ENCODE data around the gene TM4SF4.
"Not testable (repeated sequence)": the region's sequence is repeated elsewhere in the genome, so short reads cannot be mapped to it uniquely, and the experiment has no call there.

The TM4SF4 gene, protein sequence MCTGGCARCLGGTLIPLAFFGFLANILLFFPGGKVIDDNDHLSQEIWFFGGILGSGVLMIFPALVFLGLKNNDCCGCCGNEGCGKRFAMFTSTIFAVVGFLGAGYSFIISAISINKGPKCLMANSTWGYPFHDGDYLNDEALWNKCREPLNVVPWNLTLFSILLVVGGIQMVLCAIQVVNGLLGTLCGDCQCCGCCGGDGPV

DNA sequence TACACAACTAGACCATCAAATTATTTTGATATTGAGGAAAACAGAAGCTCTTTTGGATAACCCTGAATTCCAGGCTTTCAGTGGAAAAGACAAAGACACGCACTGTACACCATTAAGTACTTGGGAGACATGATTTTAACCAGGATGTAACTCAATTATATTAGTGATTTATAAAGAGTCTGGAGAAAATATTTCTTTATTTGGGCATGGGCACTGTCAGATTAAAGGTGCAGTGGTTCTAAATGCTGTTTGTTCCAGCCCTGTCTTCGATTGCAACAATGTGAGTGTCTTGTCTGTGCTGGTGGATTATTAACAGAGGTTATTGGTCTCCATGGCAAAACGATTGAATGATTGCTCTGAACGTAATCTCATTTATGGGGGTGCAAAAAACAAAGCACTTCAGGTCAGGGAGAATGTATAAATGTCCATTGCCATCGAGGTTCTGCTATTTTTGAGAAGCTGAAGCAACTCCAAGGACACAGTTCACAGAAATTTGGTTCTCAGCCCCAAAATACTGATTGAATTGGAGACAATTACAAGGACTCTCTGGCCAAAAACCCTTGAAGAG is at the start of gene TM4SF4:
TM4SF4 (plus strand) TSS at position 448 of the 568 bp plus-strand sequence. CDS start 181 bp downstream, outside the sequence.
- DNase-seq = no peak

DNA sequence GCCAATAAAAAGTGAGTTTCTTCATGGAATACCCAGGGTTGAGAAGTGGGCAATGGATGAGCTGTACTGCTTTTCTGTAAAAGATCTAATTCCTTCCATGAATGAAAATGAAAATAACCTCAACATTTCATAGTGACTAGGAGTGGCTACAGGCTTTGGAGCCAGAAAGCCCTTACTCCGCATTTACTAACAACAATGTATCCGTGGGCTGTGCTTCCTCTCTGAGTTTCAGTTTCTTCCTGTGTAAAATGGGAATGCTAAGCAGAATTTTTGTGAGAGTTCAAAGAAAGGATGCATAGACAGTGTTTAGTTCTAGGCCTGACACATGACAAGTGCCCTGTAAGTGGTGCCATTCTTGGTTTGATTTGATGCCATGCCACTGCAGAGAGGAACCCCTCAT is 49.6 kb upstream of the TM4SF4 start:
- DNase-seq = peak; percentile 7

DNA sequence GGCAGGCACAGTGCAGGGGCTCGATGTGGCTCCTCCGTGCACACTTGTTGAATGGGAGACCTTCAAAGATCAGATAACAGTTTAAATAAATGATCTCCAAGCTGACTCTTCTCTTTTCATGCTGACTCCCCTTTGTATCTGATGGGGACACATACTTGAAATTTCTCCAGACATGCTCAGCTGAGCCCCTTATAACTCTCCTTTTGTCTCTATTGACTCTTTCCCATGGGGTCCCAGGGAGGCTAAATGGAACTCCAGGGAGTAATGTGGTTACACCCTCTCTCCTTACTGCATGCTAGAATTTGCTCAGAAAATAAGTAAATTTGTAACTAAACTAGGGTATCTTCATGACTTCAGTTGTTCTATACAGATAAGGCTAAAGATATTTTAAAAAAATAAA is 48.2 kb upstream of the TM4SF4 start:
- no peak for DNase-seq

DNA sequence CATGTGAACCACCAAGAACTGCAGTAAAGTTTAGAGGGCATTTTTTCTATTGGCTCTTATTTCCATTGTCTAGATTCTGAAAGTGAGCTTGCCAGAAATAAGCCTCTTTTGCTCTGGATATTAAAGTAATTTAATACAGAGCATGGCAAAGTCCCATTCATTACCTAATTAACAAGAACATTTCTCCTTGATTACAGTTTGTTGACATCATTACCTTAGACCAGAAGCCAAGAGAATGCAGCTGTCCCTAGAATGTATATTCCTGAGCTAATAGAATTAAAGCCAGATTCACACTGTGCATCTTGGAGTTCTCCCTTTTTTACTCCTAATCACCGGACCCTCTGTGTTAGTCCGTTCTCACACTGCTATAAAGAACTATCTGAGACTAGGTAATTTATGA is 46.4 kb upstream of the TM4SF4 start:
- no peak for DNase-seq

DNA sequence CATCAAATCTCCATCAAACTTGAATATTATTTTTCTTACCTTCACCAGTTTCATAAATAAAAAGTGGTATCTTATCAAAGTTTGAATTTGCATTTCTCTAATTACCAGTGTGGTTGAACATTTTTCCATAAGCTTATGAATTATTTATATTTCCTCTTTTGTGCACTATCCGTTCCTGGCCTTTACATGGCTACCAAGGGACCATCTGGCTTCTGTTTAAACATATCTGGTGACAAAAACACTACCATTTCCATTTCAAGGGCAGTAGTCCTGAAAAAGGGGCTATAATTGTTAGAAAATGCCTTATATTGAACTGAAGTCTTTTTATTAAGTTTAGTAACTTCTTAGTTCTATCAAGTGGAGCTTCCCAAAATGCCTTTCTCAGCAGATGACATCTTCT is 44.3 kb upstream of the TM4SF4 start:
- no peak for DNase-seq

DNA sequence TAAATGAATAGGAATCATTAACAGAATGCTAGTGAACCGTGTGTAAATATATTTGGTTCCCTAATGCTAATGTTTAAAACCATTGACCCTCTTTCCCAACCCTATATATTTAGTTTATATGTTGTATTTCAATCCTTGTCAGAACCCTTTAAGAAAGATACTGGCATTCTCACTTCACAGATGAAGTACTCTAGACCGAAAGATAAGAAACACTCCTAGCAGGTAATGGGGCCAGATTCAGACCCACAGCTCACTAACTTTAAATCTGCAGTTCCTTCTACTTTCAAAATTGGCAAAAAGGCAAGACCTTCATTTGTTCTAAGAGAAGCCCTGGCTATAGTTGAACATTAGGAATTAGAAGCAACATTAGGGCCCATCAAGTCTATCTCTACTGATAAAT is 42.3 kb upstream of the TM4SF4 start:
- no peak for DNase-seq

DNA sequence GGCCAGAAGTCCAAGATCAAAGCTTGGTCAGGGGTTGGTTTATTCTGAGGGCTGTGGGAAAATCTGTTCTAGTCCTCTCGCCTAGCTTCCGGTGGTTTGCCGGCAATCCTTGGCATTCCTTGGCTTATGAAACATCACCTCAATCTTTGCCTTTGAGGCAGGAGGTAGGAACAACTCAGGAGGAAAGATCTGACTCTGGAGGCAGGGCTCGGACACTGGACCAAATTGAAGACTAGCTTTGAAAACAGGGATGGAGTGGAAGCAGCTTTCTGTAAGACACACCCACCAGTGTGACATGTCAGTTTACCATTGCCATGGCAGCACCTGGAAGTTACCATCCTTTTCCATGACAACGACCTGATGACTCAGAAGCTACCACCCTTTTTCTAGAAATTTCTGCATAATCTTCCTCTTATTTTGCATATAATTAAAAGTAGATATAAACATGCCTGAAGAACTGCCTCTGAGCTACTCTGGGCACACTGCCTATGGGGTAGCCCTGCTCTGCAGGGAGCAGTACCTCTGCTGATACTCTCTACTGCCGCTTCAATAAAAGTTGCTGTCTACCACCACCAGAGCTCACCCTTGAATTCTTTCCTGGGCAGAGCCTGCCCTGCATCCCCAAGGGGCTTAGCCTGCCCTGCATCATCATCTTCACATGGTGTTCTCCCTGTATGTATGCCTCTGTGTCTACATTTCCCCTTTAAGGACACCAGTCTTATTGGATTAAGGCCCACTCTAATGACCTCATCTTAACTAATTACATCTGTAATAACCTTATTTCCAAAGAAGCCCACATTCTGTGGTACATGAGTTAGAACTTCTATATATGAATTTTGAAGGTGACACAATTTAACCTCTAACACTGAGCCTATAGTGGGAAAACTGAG is 38.3 kb upstream of the TM4SF4 start:
- no peak for DNase-seq

DNA sequence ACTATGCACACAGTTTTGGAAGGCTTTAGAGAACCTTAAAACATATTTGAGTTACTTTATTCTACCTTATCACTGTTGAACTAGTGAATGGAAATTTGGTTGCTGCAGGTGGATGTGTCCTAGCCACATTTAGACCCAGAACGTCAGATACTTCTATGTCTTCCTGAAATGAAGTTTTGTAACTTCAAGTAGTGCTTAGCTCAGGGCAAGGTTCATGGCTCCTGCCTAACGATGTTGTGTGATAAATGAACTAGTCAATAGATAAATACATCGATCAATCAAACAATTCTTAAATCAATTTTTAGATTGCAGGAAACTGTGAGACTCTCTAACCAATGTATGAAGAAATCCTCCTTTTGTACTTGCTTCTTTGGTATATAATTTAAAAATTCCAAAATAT is 37.2 kb upstream of the TM4SF4 start:
- no peak for DNase-seq

DNA sequence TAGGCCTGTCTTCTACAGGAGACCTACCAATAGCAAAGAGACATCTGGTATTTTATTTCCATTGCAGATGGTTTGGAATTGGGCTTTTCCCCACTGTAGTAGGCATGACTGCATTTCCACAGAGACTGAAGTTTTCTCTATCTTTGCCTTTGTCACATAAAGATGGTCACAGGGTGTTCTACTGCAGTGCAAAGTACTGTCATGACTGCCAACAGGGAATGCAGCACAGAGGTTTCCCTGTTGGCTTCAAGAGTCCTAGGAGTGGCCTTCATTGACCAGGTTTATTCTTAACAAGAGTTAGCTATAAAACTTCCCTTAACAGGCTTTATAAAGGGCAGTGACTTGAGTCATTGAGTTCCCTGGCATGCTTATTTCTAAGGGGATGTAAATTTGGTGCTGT is 36.8 kb upstream of the TM4SF4 start:
- DNase-seq = no peak

DNA sequence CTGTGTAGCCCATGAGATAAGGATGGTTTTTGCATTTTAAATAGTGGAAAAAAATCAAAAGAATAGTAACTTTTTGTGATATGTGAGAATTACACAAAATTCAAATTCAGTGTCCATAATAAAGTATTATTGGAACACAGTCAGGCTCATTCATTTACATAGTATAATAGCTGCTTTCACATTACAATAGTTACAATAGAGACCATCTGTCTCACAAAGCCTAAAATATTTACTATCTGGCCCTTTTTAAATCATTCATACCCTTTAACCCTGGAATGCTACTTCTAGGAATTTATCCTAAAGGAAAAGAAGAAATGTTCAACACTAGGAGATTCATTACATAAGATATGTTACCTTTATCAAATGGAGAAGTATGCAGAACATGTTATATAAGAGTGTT is 35.5 kb upstream of the TM4SF4 start:
- no peak for DNase-seq

DNA sequence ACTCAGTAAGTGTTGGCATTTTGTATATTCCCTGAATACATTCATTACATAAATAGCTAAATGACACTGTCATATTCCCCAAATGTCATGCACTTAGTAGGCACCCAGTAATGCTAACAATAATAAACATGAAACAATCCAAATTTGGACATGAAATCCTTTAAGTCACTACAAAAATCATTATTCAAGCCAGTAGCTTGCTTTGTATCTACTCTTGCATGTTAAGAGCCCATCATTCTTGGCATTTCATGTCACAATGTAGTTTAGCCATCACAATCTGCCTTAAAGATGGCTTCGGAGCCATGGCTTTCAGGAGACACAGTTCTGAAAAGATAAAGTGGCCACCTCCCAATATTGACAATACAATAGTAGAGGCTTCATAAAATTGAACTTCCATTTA is 32.9 kb upstream of the TM4SF4 start:
- DNase-seq = no peak

DNA sequence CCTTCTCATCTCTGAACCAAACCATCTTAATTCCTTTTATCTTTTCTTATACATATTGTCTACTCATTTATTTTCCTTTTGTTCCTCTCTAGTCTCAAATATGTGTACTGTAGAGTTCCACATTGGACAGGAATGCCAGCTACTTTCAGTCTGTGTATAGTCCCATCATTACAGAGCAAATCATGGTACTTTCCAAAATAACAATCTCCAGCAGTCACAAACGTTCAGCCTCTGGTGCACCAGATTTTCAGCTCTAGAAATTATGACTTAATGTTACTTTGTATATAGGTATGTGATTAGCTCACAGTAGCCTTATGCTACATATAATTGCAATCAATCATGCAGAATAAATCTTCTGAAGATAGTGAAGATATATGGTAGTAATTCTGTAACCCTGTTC is 32.5 kb upstream of the TM4SF4 start:
- no peak for DNase-seq

DNA sequence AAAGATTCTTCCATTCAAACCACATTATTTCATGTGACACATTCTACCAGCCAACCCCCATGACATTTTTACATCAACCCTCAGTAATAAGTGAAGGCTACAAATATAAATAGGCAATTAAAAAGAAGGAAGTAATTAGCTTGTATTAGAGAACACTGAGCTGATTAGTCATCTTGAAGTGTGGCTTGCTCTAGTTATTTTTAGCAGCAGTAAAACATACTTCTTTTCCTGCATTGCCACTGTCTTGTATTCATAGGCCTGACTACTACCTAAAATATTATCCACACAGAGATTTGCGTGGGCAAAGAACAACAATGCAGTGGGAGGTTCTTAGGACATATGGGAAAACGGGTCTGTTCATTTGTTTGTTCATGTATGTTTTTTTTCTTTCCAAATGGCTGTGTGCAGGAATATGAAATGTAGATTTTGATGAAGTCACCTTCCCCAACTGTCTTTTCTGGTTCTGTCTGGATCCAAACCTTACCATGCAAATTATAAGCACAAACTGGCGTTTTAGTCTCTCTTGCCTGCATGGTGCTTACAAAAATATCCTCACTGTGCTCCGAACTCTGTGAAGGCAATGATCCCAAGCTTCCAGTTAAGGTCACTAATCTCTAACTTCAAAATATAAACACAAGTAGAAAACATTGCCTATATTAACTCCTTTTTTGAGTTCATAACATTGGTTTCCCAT is 31.5 kb upstream of the TM4SF4 start:
- DNase-seq = no peak

DNA sequence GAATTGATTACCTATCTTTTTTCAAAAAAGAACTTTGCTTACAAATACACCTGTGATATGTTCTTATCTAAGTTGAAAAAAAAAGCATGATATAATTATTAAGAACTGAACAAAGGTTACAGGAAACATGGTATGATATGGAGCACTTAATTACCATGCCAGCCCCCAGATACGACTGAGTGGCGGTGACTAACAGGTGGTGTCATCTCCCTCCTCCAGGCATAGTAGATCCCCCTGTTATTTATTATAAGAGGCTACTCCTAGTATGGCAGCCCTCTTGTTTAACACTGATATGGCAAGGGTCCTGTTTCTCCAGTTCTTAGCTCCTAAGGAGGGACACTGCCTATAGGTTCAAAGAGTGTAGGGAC is 31.0 kb upstream of the TM4SF4 start:
- DNase-seq = no peak

DNA sequence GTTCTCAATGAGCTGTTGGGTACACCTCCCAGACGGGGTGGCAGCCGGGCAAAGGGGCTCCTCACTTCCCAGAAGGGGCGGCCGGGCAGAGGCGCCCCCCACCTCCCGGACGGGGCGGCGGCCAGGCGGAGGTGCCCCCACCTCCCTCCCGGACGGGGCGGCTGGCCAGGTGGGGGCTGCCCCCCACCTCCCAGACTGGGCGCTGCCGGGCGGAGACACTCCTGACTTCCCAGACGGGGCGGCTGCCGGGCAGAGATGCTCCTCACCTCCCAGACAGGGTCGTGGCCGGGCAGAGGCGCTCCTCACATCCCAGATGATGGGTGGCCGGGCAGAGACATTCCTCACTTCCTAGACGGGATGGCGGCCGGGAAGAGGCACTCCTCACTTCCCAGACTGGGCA is 29.6 kb upstream of the TM4SF4 start:
- not testable (repeated sequence) for DNase-seq

DNA sequence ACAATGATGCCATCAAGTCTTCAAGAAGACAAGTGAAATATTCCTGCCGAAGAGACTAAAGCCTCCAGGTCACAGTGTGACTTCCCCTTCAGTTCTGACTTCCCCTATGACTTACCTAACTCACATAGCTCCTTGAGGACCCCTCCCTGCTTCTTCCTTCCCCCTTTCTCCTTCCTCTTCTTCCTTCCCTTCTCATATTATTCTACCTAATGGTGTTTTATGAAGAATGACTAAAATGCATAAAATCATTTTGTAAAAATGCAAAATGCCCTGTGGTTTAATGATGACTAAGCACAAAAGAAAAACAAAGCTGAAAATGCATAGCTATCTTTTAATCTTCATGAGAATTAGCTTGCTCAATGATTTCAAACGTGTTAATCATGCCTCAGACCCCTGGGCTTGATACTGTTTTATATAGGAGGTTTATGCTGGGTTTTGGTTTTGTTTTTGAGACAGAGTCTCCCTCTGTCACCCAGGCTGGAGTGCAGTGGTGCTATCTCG is 26.1 kb upstream of the TM4SF4 start:
- no peak for DNase-seq

DNA sequence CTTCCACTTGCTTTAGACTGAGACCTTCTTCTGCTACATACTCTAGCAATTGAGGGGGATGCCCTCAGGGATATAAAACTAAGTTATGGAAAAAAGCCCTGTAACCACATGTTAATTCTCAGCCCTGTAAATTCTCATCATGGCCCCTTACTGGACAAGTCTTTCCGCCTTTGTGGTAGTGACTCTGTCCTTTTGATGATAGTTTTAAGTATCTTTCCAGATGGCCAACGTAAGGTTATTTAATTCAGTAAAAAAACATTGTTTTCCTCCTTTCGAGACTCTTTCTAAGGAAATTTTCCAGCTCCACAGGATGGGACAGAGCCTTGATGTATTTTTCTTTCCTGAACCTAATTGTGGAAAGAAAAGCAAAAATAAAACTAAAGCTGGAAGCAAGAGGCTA is 25.3 kb upstream of the TM4SF4 start:
- no peak for DNase-seq

DNA sequence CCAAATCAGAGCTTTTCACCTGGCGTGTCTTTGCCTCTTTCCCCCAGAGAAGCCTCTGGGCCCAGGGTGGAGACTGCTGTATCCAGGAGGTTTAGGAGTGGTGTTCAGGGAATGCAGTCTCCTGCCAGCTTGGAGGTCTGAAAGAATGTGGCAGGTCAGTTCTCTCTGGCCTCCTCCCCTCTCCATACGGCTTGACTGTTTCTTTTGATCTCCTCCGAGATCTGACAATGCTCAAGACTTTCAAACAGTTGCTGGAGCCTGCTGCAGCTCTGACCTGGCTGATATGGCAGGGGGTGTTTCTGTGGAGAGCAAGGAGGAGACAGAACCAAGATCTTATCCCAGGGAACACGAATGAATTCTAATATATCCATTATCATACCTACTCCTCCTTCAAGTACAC is 24.7 kb upstream of the TM4SF4 start:
- no peak for DNase-seq

DNA sequence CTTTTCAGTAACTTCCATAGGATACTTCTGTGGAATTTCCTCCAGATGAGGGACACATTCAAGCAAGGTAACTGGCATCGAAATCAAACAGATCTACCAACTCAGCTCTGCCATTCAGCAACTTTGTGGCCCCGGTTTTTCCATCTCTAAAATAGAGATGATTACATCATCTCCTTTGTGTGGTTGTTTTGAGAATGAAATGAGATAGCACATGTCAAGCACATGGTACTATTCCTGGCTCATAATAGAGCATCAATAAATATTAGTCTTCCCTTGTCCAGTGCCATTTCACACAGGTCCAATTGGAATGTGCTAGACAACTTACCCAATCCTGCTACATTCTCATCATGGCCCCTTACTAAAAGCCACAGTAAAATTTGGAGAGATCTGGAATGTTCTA is 24.2 kb upstream of the TM4SF4 start:
- DNase-seq = no peak

DNA sequence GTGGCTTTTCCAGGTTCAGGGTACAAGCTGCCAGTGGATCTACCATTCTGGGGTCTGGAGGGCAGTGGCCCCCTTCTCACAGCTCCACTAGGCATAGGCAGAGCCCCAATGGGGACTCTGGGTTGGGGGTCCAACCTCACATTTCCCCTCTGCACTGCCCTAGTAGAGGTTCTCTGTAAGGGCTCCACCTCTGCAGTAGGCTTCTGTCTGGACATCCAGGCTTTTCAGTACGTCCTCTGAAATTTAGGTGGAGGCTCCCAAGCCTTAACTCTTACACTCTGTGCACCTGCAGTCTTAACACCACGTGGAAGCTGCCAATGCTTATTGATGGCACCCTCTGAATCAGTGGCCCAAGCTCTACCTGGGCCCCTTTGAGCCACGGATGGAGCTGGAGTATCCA is 22.5 kb upstream of the TM4SF4 start:
- DNase-seq = no peak

DNA sequence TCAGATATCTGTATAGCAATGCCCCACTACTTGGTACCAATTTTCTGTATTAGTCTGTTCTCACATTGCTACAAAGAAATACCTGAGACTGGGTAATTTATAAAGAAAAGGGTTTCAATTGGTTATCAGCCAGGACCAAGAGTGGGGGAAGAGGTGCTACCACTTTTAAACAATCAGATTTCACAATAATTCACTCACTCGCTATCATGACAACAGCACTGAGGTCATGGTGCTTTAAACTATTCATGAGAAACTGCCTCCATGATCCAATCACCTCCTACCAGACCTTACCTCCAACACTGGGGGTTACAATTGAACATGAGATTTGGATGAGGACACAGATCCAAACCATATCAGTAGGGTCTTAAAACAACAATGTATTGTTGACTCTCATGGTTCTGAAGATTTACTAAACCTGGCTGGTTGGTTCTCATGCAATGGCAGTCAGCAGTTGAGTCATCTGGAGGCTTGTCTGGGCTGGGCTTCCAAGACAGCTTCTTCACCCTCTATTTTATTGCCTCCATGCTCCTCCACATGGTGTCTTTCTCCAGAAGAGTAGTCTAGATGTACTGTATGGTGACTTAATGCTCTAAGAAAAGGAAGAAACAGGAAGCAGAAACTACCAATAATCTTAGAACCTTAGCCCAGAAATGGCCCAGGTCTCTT is 21.2 kb upstream of the TM4SF4 start:
- DNase-seq = no peak

DNA sequence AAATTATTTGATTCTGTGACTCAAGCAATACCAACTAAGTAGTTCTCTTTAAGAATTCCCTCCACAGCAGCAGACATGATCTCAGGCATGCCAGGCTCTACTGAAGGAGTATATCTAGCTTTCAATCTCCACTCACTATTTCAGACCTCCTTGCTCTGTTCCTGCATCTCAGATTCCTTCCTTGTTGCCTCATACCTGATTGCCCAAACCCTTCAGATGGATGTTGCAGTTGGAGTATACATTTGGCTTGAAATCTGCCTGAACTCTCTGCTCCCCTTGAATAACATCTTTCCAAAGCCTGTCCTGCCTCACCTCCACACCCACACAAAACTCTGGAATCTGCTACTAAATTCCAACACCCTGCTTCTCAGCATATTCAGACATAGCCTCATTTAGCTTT is 19.8 kb upstream of the TM4SF4 start:
- DNase-seq = no peak

DNA sequence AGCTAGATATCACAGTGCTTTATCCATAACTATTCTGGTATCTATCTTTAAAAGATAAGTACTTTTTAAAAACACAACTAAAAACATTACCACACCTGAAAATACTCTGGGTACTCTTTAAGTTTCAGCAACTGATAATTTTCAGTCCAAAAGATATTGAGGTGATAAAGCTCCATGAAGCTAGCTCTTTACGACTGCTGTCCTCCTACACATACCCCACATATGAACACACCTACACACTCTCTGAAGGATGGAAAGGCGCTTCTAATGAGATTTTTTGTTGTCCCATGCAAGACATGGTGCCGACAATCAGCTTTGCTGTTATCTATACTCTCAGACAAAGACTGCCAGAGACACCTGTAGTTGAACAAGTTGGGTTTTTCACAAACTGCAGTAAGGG is 19.1 kb upstream of the TM4SF4 start:
- no peak for DNase-seq

Data from RPMI8226 (cell line).